ENCODE results near the gene ARHGEF2. TPM values are rescaled to one million over a fixed set of nuclear protein-coding genes. Genes with fewer than 3 reads are reported as not detected.
"Not testable (repeated sequence)": the region's sequence is repeated elsewhere in the genome, so short reads cannot be mapped to it uniquely, and the experiment has no call there.

Gene ARHGEF2
- total RNA-seq, 4 donors from 2014 or later, result 47.4 to 80.1 (median 66.6) TPM

DNA sequence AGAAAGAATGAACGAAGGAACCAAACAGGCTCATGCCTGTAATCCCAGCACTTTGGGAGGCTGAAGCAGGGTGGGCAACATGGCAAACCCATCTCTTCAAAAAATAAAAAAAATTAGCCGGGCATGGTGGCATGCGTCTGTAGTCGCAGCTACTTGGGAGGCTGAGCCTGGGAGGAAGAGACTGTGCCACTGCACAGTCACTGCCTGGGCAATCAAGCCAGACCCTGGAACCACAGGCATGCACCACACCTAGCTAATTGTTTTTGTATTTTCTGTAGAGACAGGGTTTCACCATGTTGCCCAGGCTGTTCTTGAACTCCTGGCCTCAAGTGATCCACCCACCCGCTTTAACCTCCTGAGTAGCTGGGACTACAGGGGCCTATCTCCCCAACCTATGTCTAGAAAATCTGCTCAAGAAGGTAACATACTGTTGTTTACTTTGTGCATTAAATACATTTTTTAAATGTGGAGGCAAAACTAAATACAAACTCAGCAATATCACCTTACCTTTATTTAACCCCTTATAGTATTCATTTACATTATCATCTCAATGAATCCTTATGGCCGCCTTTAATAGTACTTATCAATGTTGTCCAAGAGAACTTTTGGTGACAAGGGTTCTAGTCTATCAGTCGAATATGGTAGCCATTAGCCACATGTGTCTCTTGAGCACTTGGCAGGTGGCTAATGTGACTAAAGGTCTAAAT lies 46.9 kb downstream of the ARHGEF2 start:
- Histone ChIP-seq H3K27me3 (no peaks in the 10 kb centered on the region), H3K4me3 (replicated peaks in 1 of 3) (no peak overlapping the region), H3K4me1 (peaks cover 22 to 32% of the 10 kb centered on the region in 2 donors), H3K36me3 (peaks cover 31 to 39% of the 10 kb centered on the region in 2 donors), H3K9me3 (no peaks in the 10 kb centered on the region), H3K27ac (no peak overlapping the region)
- WGBS, 2 donors, result 82 to 83% methylated on average over 7 of the region's 7 CpGs
- TF ChIP-seq, protein P1, sequence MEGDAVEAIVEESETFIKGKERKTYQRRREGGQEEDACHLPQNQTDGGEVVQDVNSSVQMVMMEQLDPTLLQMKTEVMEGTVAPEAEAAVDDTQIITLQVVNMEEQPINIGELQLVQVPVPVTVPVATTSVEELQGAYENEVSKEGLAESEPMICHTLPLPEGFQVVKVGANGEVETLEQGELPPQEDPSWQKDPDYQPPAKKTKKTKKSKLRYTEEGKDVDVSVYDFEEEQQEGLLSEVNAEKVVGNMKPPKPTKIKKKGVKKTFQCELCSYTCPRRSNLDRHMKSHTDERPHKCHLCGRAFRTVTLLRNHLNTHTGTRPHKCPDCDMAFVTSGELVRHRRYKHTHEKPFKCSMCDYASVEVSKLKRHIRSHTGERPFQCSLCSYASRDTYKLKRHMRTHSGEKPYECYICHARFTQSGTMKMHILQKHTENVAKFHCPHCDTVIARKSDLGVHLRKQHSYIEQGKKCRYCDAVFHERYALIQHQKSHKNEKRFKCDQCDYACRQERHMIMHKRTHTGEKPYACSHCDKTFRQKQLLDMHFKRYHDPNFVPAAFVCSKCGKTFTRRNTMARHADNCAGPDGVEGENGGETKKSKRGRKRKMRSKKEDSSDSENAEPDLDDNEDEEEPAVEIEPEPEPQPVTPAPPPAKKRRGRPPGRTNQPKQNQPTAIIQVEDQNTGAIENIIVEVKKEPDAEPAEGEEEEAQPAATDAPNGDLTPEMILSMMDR (IDR thresholded peaks at IDR 0.05), result no peak
- no peak for TF ChIP-seq POLR2A (IDR thresholded peaks at IDR 0.05)
- intact Hi-C loops (cut with DNase I), result loop anchor here (10.0 kb wide), 1 partner anchor 123 kb away; the partner anchor contains the start of genes LAMTOR2 and UBQLN4
- DNase-seq, result no peak

DNA sequence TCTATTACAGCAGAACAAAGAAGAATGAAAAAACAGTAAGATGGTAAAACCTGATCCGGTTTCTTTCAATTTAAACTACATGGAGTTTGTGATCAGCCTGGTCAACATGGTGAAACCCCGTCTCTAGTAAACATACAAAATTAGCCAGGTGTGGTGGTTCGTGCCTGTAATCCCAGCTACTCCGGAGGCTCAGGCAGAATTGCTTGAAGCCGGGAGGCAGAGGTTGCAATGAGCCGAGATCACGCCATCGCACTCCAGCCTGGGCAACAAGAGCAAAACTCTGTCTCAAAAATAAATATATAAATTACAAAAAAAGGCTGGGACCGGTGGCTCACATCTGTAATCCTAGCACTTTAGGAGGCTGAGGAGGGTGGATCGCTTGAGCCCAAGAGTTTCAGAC lies 47.6 kb downstream of the ARHGEF2 start:
- intact Hi-C loops (cut with DNase I), result loop anchor here (10.0 kb wide), 1 partner anchor 124 kb away; the partner anchor contains the start of genes LAMTOR2 and UBQLN4
- H3K27ac ChIP-seq; H3K27me3 ChIP-seq; H3K9me3 ChIP-seq; DNase-seq; H3K4me3 ChIP-seq (replicated peaks in 1 of 3): not testable (repeated sequence)
- Histone ChIP-seq H3K36me3 (peaks cover 38 to 47% of the 10 kb centered on the region in 2 donors), H3K4me1 (peaks cover 22 to 32% of the 10 kb centered on the region in 2 donors)
- WGBS, 2 donors, result 80 to 86% methylated on average over 10 of the region's 10 CpGs

DNA sequence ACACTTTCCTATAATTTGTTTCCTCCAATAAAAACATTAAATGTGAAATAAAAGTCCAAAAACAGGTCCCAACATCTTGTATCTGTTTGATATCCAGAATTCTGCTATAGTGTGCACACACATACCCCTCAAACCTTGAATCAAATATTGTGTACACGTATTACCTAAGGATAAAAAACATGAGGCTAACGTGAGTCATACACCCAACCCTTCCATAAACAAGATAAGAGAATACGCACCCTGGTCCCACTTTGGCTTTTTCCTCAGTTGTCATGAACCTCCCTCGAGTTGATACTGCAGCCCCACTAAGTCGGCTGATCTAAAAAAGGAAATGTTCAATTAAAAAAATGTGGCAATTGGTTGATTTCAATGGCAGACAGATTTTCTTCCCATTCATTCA lies 49.3 kb downstream of the ARHGEF2 start:
- DNase-seq, result no peak
- H3K4me1 ChIP-seq, result peaks cover 22 to 32% of the 10 kb centered on the region in 2 donors
- no peak overlapping the region for H3K27ac ChIP-seq
- H3K4me3 ChIP-seq (replicated peaks in 1 of 3), result no peak overlapping the region
- peaks cover 55 to 63% of the 10 kb centered on the region in 2 donors for H3K36me3 ChIP-seq
- intact Hi-C loops (cut with DNase I), result no loop called here
- H3K27me3 ChIP-seq, result no peaks in the 10 kb centered on the region
- no peaks in the 10 kb centered on the region for H3K9me3 ChIP-seq
- WGBS, 2 donors, result 81 to 85% methylated on average over 5 of the region's 5 CpGs
- TF ChIP-seq POLR2A (IDR thresholded peaks at IDR 0.05), result no peak
- TF ChIP-seq, protein P1 (IDR thresholded peaks at IDR 0.05), result no peak

DNA sequence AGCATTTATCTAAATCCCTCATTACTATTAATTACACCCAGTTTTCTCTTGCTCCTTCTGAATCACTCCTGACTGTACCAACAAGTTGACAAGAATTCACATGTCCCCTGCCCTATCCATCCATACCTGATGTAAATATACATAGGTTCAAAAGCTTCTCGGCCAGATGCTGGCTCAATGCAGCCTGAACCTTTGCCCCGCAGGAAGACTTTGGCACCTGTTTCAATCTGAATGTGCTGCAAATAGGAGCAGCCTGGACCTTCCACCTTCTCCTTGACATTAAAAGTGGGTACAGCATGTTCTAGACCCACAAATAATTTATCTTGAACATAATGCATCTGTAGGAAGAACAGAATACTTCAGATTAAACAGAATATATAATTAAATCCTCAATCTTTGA lies 52.8 kb downstream of the ARHGEF2 start:
- peaks cover 0 to 3% of the 10 kb centered on the region in 2 donors for H3K4me1 ChIP-seq
- H3K4me3 ChIP-seq (replicated peaks in 1 of 3), result no peak overlapping the region
- H3K27ac ChIP-seq, result no peak overlapping the region
- no peaks in the 10 kb centered on the region for H3K27me3 ChIP-seq
- peaks cover 79 to 85% of the 10 kb centered on the region in 2 donors for H3K36me3 ChIP-seq
- intact Hi-C loops (cut with DNase I), result no loop called here
- no peak for TF ChIP-seq POLR2A (IDR thresholded peaks at IDR 0.05)
- TF ChIP-seq, protein P1 (IDR thresholded peaks at IDR 0.05), result no peak
- WGBS, 2 donors, result 98 to 100% methylated on average over 2 of the region's 2 CpGs
- H3K9me3 ChIP-seq, result no peaks in the 10 kb centered on the region
- DNase-seq, result no peak

DNA sequence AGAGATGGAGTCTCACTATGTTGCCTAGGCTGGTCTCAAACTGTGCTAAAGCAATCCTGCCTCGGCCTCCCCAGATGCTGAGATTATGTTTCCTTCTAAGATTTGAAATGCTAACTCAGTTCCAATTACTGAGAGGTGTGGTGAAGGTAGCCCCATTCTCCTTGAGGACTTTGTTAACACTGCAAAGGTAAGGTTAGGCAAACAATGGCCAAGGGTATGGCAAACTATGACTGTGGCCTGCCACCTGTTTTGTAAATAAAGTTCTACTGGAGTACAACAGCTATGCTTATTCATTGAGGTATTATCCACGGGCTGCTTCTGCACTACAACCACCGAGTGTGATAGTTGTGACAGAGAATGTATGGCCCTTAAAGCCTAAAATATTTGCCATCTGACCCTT lies 57.6 kb downstream of the ARHGEF2 start:
- intact Hi-C loops (cut with DNase I), result no loop called here
- TF ChIP-seq, protein P1 (IDR thresholded peaks at IDR 0.05), result no peak
- no peak for TF ChIP-seq POLR2A (IDR thresholded peaks at IDR 0.05)
- Histone ChIP-seq H3K4me3 (replicated peaks in 1 of 3) (no peak overlapping the region), H3K4me1 (no peaks in the 10 kb centered on the region), H3K9me3 (no peaks in the 10 kb centered on the region), H3K36me3 (peaks cover 91 to 98% of the 10 kb centered on the region in 2 donors), H3K27me3 (no peaks in the 10 kb centered on the region), H3K27ac (no peak overlapping the region)
- no peak for DNase-seq
- WGBS, 2 donors, result 92 to 97% methylated on average over 3 of the region's 3 CpGs

All from thyroid gland (tissue), 4 donors.